ENCODE results near the gene C16orf82. TPM values are rescaled to one million over a fixed set of nuclear protein-coding genes. Genes with fewer than 3 reads are reported as not detected.
A peak's percentile ranks its signal among the peaks of the same experiment; 100 is the strongest.

The C16orf82 gene
- total and polyA plus RNA-seq, 9 of the 15 experiments (the other 6 are each of a cell fraction or from before 2014, with no cell fraction given) = not detected

- TF ChIP-seq, protein P1, sequence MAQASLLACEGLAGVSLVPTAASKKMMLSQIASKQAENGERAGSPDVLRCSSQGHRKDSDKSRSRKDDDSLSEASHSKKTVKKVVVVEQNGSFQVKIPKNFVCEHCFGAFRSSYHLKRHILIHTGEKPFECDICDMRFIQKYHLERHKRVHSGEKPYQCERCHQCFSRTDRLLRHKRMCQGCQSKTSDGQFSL (CRISPR knock-in tag; IDR thresholded peaks at IDR 0.05) = no peak
- TF ChIP-seq, protein P1 (tag; IDR thresholded peaks at IDR 0.05) = 0 out of 4 replicates have a peak, but pooled peaks of 1 of the 2 experiments have one; percentile 45
- TF ChIP-seq XRCC3 (IDR thresholded peaks at IDR 0.05) (no peak), ZNF277 (CRISPR knock-in tag; IDR thresholded peaks at IDR 0.05; ENCODE audit: borderline replicate concordance) (no peak), PBX2 (CRISPR knock-in tag; IDR thresholded peaks at IDR 0.05; ENCODE audit: low read depth) (no peak), PBX2 (tag; conservative IDR thresholded peaks at IDR 0.05; ENCODE audit: low read depth) (peak; percentile 96), CBFB (CRISPR knock-in tag; IDR thresholded peaks at IDR 0.05) (no peak), BHLHE40 (IDR thresholded peaks at IDR 0.05; ENCODE audit: low read length) (no peak), CBFA2T2 (conservative IDR thresholded peaks at IDR 0.05) (peak; percentile 57), MLX (CRISPR knock-in tag; conservative IDR thresholded peaks at IDR 0.05) (no peak), MAFG (tag; conservative IDR thresholded peaks at IDR 0.05) (no peak), TCF3 (CRISPR knock-in tag; IDR thresholded peaks at IDR 0.05) (peak; percentile 70), KLF10 (CRISPR knock-in tag; IDR thresholded peaks at IDR 0.05) (no peak), ZNF699 (CRISPR knock-in tag; IDR thresholded peaks at IDR 0.05; ENCODE audit: insufficient replicate concordance) (no peak), CBX1 (IDR thresholded peaks at IDR 0.05; ENCODE audit: low read depth) (no peak), SAP30 (IDR thresholded peaks at IDR 0.05; ENCODE audit: borderline replicate concordance, insufficient read depth, low read depth, low read length, poor library complexity, severe bottlenecking) (no peak), ATF1 (CRISPR knock-in tag; IDR thresholded peaks at IDR 0.05) (no peak), ATF1 (tag; IDR thresholded peaks at IDR 0.05) (peak; percentile 27), NRF1 (conservative IDR thresholded peaks at IDR 0.05 in 1 of 2, IDR thresholded peaks at IDR 0.05 in 1 of 2) (no peak), RBM22 (IDR thresholded peaks at IDR 0.05; ENCODE audit: low read depth, low read length, poor library complexity, severe bottlenecking) (no peak), ILF3 (IDR thresholded peaks at IDR 0.05; ENCODE audit: borderline replicate concordance) (no peak), ETS2 (tag; IDR thresholded peaks at IDR 0.05; ENCODE audit: borderline replicate concordance, poor library complexity, severe bottlenecking) (no peak), KLF16 (IDR thresholded peaks at IDR 0.05) (peak; percentile 35; the same call in 1 of the 2 replicates), POLR3A (IDR thresholded peaks at IDR 0.05; ENCODE audit: borderline replicate concordance, extremely low read depth, insufficient read depth, insufficient read length) (no peak), RBBP5 (IDR thresholded peaks at IDR 0.05; ENCODE audit: borderline replicate concordance, insufficient read depth, low read length, poor library complexity, severe bottlenecking) (no peak)
Observed at GRCh38 chr16:27107185-27107592, 40.5 kb downstream of the C16orf82 start (continued).
